HepG2 (cell line): ENCODE results near the gene ISCU. TPM values are rescaled to one million over a fixed set of nuclear protein-coding genes. Genes with fewer than 3 reads are reported as not detected.
A peak's percentile ranks its signal among the peaks of the same experiment; 100 is the strongest.

Experiments
- CHD4 ChIP-seq: fragments of 200-600 bp; sonication (generic); IDR thresholded peaks from 2 replicates; pipeline ENCODE4 v1.7.0; 2017; ENCODE audit warnings: mild to moderate bottlenecking, low read length, borderline replicate concordance
- GABPA ChIP-seq, 2 experiments: IDR thresholded peaks; 2 replicates each; pipeline ENCODE4 v1.6.1; 2011 to 2016; ENCODE audit warnings: low read depth in 2 of 2, low read length in 1 of 2, missing biosample characterization in 1 of 2, missing genetic modification characterization in 1 of 2
- HINFP ChIP-seq: sonication (generic); formaldehyde crosslinking; IDR thresholded peaks from 2 replicates; pipeline ENCODE4 v1.4.0; 2020; ENCODE audit warnings: low read depth, mild to moderate bottlenecking, missing genetic modification reagents
- MED1 ChIP-seq: sonication (generic); formaldehyde crosslinking; IDR thresholded peaks from 2 replicates; pipeline ENCODE4 v1.4.0; 2020; ENCODE audit warnings: missing genetic modification reagents
- PBX2 ChIP-seq: IDR thresholded peaks from 2 replicates; pipeline ENCODE4 v1.6.1; 2016; ENCODE audit warnings: control low read depth
- UBTF ChIP-seq: sonication (generic); formaldehyde crosslinking; IDR thresholded peaks from 2 replicates; pipeline ENCODE4 v1.4.0; 2020; ENCODE audit warnings: mild to moderate bottlenecking, missing genetic modification reagents
- YEATS4 ChIP-seq: sonication (generic); formaldehyde crosslinking; IDR thresholded peaks from 2 replicates; pipeline ENCODE4 v1.4.0; 2020; ENCODE audit warnings: missing genetic modification reagents, borderline replicate concordance
- ZBED4 ChIP-seq: sonication (generic); formaldehyde crosslinking; IDR thresholded peaks from 2 replicates; pipeline ENCODE4 v1.4.0; 2020; ENCODE audit warnings: missing genetic modification reagents, borderline replicate concordance
- ZIK1 ChIP-seq: sonication (generic); formaldehyde crosslinking; IDR thresholded peaks from 2 replicates; pipeline ENCODE4 v1.5.0; 2020; ENCODE audit warnings: mild to moderate bottlenecking, low read depth, missing genetic modification reagents, borderline replicate concordance
- ZNF460 ChIP-seq: sonication (generic); formaldehyde crosslinking; IDR thresholded peaks from 2 replicates; pipeline ENCODE4 v1.5.1; 2020; ENCODE audit warnings: missing genetic modification reagents, mild to moderate bottlenecking, borderline replicate concordance
- polyA plus RNA-seq, 8 experiments: library from polyadenylated mRNA; depleted of rRNA in 3 of 8; stranded (reverse) in 7 of 8; unstranded in 1 of 8; fragments of >200 nt; fragmentation: Illumina TruSeq in 4 of 8; extraction: Trizol in 4 of 8; gene quantifications; 2 replicates each; pipeline versions ENCODE4 v1.2.1 to v1.2.3, GENCODE V29; 2011 to 2016; ENCODE audit warnings: low read depth in 4 of 8, missing spikeins in 1 of 8, mixed read lengths in 1 of 8; ENCODE audit not compliant: insufficient read depth in 1 of 8
- total RNA-seq, 5 experiments: library from RNA; depleted of rRNA; stranded (reverse); fragments of >200 nt; fragmentation: Illumina TruSeq; extraction: Trizol; gene quantifications; 2 replicates each; pipeline ENCODE4 v1.2.3, GENCODE V29; 2016; ENCODE audit warnings: low read depth in 1 of 5
- TF ChIP-seq, protein P1 (sequence below): sonication (generic); formaldehyde crosslinking; IDR thresholded peaks from 2 replicates; pipeline ENCODE4 v1.4.0; 2020; ENCODE audit warnings: mild to moderate bottlenecking, missing genetic modification reagents

Gene ISCU
- total and polyA plus RNA-seq, 2 of the 13 experiments (the other 11 are each of a cell fraction or from before 2014, with no cell fraction given) = 94.4 to 107 TPM

DNA sequence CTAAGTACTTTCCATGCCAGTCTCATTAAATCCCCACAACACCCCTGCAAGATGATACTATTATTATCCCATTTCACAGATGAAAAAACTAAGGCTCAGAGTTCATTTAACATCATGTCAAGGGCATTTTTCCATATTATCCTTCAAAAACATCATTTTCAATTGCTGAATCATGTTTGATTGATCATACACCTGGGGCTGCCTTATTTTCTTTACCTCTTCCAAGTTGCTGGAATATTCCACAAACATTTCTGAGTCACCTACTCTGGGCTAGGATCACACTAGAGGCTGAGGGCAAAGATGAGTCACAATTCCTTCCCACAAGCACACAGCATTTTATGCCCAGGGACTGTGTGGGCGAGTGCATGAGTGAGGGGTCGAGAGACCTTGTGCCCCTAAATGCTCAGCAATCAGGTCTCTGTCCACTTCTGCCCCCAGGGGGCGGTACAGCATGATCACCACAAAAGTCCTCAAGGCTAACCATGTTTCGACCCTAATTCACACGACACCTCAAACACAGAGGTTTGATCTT, 49.6 kb downstream of the ISCU start (continued):
- TF ChIP-seq HINFP = no peak
- TF ChIP-seq, protein P1, sequence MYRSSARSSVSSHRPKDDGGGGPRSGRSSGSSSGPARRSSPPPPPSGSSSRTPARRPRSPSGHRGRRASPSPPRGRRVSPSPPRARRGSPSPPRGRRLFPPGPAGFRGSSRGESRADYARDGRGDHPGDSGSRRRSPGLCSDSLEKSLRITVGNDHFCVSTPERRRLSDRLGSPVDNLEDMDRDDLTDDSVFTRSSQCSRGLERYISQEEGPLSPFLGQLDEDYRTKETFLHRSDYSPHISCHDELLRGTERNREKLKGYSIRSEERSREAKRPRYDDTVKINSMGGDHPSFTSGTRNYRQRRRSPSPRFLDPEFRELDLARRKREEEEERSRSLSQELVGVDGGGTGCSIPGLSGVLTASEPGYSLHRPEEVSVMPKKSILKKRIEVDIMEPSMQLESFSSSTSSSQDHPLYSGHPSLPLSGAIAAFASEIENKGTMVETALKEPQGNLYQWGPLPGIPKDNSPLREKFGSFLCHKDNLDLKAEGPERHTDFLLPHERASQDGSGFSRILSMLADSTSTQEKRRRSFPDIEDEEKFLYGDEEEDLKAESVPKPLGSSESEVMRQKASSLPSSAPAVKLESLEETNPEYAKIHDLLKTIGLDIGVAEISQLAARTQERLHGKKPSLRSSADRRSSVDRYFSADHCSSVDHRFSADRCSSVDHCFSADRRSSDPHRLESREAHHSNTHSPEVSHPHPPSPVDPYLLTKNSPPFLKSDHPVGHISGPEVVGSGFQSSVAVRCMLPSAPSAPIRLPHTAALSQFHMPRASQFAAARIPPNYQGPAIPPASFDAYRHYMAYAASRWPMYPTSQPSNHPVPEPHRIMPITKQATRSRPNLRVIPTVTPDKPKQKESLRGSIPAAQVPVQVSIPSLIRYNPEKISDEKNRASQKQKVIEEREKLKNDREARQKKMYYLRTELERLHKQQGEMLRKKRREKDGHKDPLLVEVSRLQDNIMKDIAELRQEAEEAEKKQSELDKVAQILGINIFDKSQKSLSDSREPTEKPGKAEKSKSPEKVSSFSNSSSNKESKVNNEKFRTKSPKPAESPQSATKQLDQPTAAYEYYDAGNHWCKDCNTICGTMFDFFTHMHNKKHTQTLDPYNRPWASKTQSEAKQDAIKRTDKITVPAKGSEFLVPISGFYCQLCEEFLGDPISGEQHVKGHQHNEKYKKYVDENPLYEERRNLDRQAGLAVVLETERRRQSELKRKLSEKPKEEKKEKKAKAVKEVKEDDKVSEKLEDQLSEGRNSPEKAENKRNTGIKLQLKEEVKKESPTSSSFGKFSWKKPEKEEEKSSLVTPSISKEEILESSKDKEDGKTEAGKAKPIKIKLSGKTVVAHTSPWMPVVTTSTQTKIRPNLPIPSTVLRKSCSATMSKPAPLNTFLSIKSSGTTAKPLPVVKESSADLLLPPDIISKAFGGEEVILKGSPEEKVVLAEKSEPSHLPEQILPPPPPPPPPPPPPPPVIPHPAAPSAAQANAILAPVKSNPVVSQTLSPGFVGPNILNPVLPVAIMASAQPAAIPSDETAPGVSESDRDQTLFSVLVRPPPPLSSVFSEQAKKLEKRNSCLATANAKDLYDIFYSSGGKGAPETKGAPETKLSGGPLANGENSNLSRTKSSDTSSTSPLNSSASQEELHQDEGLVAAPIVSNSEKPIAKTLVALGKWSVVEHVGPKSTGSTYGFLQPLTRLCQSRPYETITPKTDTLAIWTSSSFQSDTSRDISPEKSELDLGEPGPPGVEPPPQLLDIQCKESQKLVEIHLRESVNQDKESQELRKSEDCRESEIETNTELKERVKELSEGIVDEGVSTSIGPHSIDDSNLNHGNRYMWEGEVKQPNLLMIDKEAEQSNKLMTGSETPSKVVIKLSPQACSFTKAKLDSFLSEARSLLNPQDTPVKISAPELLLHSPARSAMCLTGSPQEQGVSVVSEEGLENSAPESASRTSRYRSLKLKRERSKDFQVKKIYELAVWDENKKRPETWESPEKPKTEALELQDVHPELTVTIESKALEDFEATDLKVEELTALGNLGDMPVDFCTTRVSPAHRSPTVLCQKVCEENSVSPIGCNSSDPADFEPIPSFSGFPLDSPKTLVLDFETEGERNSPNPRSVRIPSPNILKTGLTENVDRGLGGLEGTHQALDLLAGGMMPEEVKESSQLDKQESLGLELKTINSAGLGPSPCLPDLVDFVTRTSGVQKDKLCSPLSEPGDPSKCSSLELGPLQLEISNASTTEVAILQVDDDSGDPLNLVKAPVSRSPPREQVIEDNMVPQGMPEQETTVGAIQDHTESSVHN (CRISPR knock-in tag) = no peak
- no peak for TF ChIP-seq PBX2 (CRISPR knock-in tag)
- no peak for TF ChIP-seq YEATS4 (CRISPR knock-in tag)
- peak; percentile 58; the same call in 1 of the 2 replicates for TF ChIP-seq CHD4
- TF ChIP-seq ZBED4 (CRISPR knock-in tag) = no peak
- TF ChIP-seq UBTF (CRISPR knock-in tag) = no peak
- TF ChIP-seq GABPA (IDR thresholded peaks at IDR 0.05; ENCODE audit: low read depth, low read length) = no peak
- TF ChIP-seq GABPA (CRISPR knock-in tag; IDR thresholded peaks at IDR 0.05; ENCODE audit: low read depth) = no peak
- TF ChIP-seq ZNF460 (CRISPR knock-in tag) = no peak
- no peak for TF ChIP-seq MED1
- no peak for TF ChIP-seq ZIK1
